SH-SY5Y (cell line): ENCODE results near the gene RBMS1.

Experiments
- GATA2 ChIP-seq: IDR thresholded peaks from 2 replicates; pipeline ENCODE4 v1.6.1; 2011; ENCODE audit warnings: mild to moderate bottlenecking, low read depth, low read length
- GATA3 ChIP-seq: IDR thresholded peaks from 2 replicates; pipeline ENCODE4 v1.6.1; 2011; ENCODE audit warnings: low read depth, mild to moderate bottlenecking, low read length, moderate library complexity

GRCh38 chr2:160258492-160258805, 235.2 kb downstream of the RBMS1 start:
- TF ChIP-seq GATA2 (no peak), GATA3 (no peak)
